Natural killer cell treated with Interleukin-12 subunit alpha and Interleukin-12 subunit beta and Interleukin-15 and Interleukin-18, amount 100 ng/mL, for 72 hours (primary cell): Measurements from ENCODE around the gene MTARC2. TPM values are rescaled to one million over a fixed set of nuclear protein-coding genes. Genes with fewer than 3 reads are reported as not detected.

Experiments
- ATAC-seq, 2 donors: fragments of 150-1000 bp; cut with Tn5 transposase in 1 of 2; sonication (Bioruptor Pico), chemical (Tn5 transposase) in 1 of 2; 2 replicates each; pipeline ENCODE4 v1.10.0; 2021
- DNase-seq: peaks from one replicate; pipeline ENCODE4 v3.0.0; 2022; ENCODE audit warnings: low spot score
- H3K27ac Mint-ChIP-seq, 2 donors: 1 replicate in 1 of 2; 2 replicates in 1 of 2; pipeline ENCODE4 v1.8.0; 2022; ENCODE audit warnings: mixed read lengths in 2 of 2, mild to moderate bottlenecking in 1 of 2, moderate library complexity in 1 of 2
- H3K27me3 Mint-ChIP-seq, 2 donors: 1 replicate in 1 of 2; 2 replicates in 1 of 2; pipeline ENCODE4 v1.8.0; 2022; ENCODE audit warnings: mixed read lengths in 2 of 2
- H3K36me3 Mint-ChIP-seq: one replicate; pipeline ENCODE4 v1.8.0; 2022; ENCODE audit warnings: mixed read lengths
- H3K4me1 Mint-ChIP-seq, 2 donors: 1 replicate in 1 of 2; 2 replicates in 1 of 2; pipeline ENCODE4 v1.8.0; 2022; ENCODE audit warnings: low read depth in 2 of 2, mixed read lengths in 2 of 2, mild to moderate bottlenecking in 1 of 2
- H3K4me3 Mint-ChIP-seq: one replicate; pipeline ENCODE4 v1.8.0; 2022; ENCODE audit warnings: mixed read lengths
- H3K9me3 Mint-ChIP-seq: 2 replicates; pipeline ENCODE4 v1.8.0; 2022; ENCODE audit warnings: mixed read lengths
- total RNA-seq, 2 donors: library from RNA; stranded (reverse); gene quantifications; one replicate each; pipeline ENCODE4 v1.2.3, GENCODE V29; 2022

MTARC2 gene
- total RNA-seq = not detected

- H3K27me3 Mint-ChIP-seq = peaks cover 32 to 44% of the 10 kb centered on the region in 2 donors
- peaks cover 0 to 5% of the 10 kb centered on the region in 2 donors for H3K4me1 Mint-ChIP-seq
- no peaks in the 10 kb centered on the region for H3K36me3 Mint-ChIP-seq
- H3K9me3 Mint-ChIP-seq = no peaks in the 10 kb centered on the region
- peak within 1 kb of the TSS; percentile 58 for H3K4me3 Mint-ChIP-seq
- DNase-seq (no peak), ATAC-seq (peak; percentile 58 to 75)
- no peak within 1 kb of the TSS for H3K27ac Mint-ChIP-seq
Measured at GRCh38 chr1:220748089-220748934, at the start of gene MTARC2. MTARC2 (plus strand) TSS chr1:220748322; CDS start chr1:220748532, 210 bp downstream.

DNA sequence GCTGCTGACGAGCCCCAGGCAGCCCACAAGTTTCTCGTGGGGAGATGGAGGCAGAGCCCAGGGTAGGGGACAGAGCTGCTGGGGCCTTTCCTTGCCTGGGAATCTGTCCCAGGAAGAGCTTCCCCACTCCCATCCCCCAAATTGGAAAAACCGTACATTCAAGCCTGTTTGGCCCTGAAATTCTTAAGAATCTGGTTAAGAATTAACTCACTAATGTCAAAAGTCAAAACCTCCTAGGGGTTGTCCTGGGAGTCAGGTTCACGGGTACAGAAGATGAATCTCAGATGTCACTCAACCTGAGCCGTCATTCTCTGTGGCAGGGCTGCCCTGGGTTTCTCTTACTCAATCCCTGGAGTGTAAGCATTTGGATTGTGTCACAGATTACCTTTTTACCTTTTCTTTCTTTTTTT is 49.5 kb upstream of the MTARC2 start:
- Mint-ChIP-seq H3K27me3 (peaks cover 14 to 18% of the 10 kb centered on the region in 2 donors), H3K9me3 (no peaks in the 10 kb centered on the region), H3K36me3 (no peaks in the 10 kb centered on the region), H3K4me1 (peaks cover 0 to 8% of the 10 kb centered on the region in 2 donors), H3K27ac (no peak overlapping the region), H3K4me3 (no peak overlapping the region)
- no peak for DNase-seq
- ATAC-seq = no peak

- Mint-ChIP-seq H3K27ac (no peak overlapping the region), H3K36me3 (no peaks in the 10 kb centered on the region), H3K4me3 (no peak overlapping the region), H3K4me1 (peaks cover 0 to 8% of the 10 kb centered on the region in 2 donors), H3K9me3 (no peaks in the 10 kb centered on the region), H3K27me3 (peaks cover 16 to 21% of the 10 kb centered on the region in 2 donors)
- ATAC-seq (no peak), DNase-seq (no peak)
Measured at GRCh38 chr1:220699044-220699443, 49.1 kb upstream of the MTARC2 start.

- H3K4me1 Mint-ChIP-seq = peaks cover 0 to 8% of the 10 kb centered on the region in 2 donors
- H3K36me3 Mint-ChIP-seq = no peaks in the 10 kb centered on the region
- no peak overlapping the region for H3K4me3 Mint-ChIP-seq
- no peak overlapping the region for H3K27ac Mint-ChIP-seq
- H3K9me3 Mint-ChIP-seq = no peaks in the 10 kb centered on the region
- no peak for DNase-seq
- no peak for ATAC-seq
- peaks cover 22 to 27% of the 10 kb centered on the region in 2 donors for H3K27me3 Mint-ChIP-seq
Measured at GRCh38 chr1:220700556-220701179, 47.5 kb upstream of the MTARC2 start.

DNA sequence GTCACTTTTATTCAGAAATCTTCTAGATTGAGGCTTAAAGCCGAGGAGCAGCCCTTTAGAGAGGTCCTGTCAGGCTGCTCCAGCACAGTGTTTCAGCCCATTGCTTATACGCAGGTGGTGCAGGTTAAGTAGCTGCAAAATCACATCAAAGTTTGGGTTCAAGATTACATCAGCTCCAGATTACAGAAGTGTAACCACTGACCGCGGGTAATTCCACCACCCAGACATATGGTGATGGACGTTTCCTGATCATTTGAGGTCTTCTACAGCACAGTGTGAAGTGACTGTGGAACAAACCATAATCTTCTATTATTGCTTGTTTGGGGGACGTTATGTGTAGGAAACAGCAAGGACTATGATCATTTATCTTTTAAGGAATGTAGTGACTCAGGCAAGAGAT is 46.1 kb upstream of the MTARC2 start:
- no peaks in the 10 kb centered on the region for H3K36me3 Mint-ChIP-seq
- H3K4me1 Mint-ChIP-seq = peaks cover 0 to 8% of the 10 kb centered on the region in 2 donors
- H3K27me3 Mint-ChIP-seq = peaks cover 25 to 34% of the 10 kb centered on the region in 2 donors
- H3K4me3 Mint-ChIP-seq = no peak overlapping the region
- ATAC-seq = no peak
- no peak overlapping the region for H3K27ac Mint-ChIP-seq
- no peak for DNase-seq
- H3K9me3 Mint-ChIP-seq = no peaks in the 10 kb centered on the region

DNA sequence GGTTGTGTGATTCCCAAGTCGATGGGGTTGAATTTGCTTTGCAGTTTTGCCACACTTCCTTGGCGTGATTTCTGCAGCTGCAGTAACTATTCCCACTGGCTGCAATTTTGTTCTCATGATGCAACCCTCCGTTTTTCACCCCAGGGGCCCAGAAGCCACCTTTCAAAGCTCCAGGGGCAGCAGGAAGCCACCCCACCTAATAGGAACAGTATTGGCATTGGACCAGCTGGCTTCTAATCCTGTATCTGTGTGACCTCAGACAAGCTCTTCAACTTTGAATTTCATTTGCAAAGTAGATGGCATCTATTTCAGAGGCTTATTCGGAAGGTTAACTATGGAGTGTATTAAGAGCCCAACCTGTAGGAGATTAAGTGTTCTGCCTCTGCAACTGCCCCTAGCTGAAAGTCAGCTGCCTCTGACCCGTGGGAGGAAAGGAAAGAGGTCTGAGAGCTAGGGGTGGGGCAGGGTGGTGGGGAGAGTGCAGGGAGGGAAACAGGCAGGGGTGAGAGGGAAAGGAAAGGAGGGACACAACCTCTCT is 45.3 kb upstream of the MTARC2 start:
- no peaks in the 10 kb centered on the region for H3K36me3 Mint-ChIP-seq
- no peak overlapping the region for H3K27ac Mint-ChIP-seq
- H3K4me3 Mint-ChIP-seq = no peak overlapping the region

DNA sequence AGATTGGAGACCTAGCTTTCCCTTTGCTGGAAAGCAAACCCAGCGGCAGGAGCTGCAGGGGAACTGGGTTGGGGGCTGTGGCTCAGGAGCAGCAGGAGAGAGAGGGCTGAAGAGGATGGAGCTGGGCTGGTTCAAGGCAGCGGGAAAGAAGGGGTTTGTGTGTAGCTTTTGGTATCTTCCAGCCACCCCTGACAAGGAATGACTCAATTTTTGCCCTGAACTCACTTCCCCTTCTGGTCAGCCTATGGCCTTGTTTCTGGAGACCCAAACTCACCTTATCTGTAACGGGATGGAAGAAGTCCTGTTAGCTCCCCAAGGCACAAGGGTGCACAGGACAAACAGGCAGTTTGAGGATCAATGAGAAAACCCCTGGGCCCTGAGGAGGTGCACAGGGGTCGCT is 44.8 kb upstream of the MTARC2 start:
- DNase-seq (no peak), ATAC-seq (no peak)
- H3K27ac Mint-ChIP-seq = no peak overlapping the region
- no peaks in the 10 kb centered on the region for H3K9me3 Mint-ChIP-seq
- no peak overlapping the region for H3K4me3 Mint-ChIP-seq
- H3K4me1 Mint-ChIP-seq = peaks cover 0 to 5% of the 10 kb centered on the region in 2 donors
- H3K36me3 Mint-ChIP-seq = no peaks in the 10 kb centered on the region
- H3K27me3 Mint-ChIP-seq = peaks cover 25 to 34% of the 10 kb centered on the region in 2 donors

More for the DNA sequence above, 45.3 kb upstream of the MTARC2 start:
- DNase-seq = no peak
- ATAC-seq = no peak
- Mint-ChIP-seq H3K4me1 (peaks cover 0 to 5% of the 10 kb centered on the region in 2 donors), H3K9me3 (no peaks in the 10 kb centered on the region), H3K27me3 (peaks cover 25 to 34% of the 10 kb centered on the region in 2 donors)

DNA sequence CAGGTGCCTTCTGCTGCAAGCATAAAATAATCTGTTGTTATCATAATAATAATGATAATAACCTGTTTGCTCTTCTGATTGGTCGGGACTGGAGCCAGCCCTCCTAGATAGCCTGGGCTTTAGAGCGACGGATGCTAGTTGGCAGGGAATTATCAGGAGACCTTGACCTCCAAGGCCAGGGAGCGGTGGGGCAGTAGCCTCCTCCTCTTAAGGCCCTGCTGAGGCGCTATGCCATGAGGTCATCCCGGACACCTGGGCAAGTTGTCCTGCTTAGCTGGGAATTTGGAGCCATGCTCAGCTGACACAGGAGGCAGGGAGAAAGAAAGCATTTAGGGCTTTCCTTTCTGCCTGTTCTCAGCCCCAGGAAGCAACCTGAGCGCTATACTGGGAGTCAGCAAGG is 42.3 kb upstream of the MTARC2 start:
- Mint-ChIP-seq H3K36me3 (no peaks in the 10 kb centered on the region), H3K27me3 (peaks cover 29 to 34% of the 10 kb centered on the region in 2 donors), H3K4me1 (peaks cover 0 to 5% of the 10 kb centered on the region in 2 donors), H3K4me3 (no peak overlapping the region), H3K27ac (no peak overlapping the region), H3K9me3 (no peaks in the 10 kb centered on the region)
- DNase-seq = no peak
- no peak for ATAC-seq

DNA sequence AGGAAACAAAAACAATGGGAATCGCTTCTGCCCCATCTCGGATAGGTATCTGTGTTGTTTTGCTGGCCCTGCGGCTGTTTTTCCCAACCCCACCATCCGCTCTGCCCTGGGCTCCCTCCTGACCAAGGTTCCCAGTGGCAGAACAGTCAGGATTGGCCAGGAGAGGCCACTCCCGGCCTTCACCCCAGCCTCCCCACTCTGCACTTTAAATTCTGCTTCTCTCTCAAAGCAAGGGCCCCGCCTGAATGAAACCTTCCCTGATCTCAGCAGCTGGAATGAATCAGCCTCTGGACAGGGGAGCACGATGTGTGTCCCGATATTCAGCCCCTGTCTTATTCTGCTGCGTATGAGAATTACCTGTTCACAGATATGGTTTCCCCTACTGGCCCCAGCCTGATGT is 41.6 kb upstream of the MTARC2 start:
- no peaks in the 10 kb centered on the region for H3K36me3 Mint-ChIP-seq
- H3K9me3 Mint-ChIP-seq = no peaks in the 10 kb centered on the region
- no peak overlapping the region for H3K27ac Mint-ChIP-seq
- DNase-seq = no peak
- peaks cover 29 to 34% of the 10 kb centered on the region in 2 donors for H3K27me3 Mint-ChIP-seq
- ATAC-seq = no peak
- no peak overlapping the region for H3K4me3 Mint-ChIP-seq
- H3K4me1 Mint-ChIP-seq = peaks cover 0 to 5% of the 10 kb centered on the region in 2 donors

DNA sequence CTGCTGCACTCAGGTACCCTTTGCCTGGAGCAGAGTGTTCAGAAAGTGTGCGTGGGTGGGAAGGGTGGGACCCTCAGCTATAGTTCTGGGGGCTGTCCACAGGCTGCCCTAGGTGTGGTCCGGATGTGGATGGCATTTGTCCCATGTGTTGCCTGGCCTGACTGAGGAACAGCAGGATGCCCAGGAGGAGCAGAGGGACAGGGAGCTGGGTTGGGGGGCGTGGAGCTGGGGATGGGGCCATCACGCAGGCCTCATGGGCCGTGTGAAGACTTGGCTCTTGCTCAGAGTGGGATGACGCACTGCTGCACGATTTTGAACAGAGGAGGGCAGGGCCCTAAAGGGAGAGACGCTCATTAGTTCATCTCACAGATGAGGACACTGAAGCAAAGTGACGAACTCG is 41.0 kb upstream of the MTARC2 start:
- no peaks in the 10 kb centered on the region for H3K9me3 Mint-ChIP-seq

GRCh38 chr1:220708244-220708643 is 39.9 kb upstream of the MTARC2 start:
- no peak overlapping the region for H3K27ac Mint-ChIP-seq

More for the DNA sequence above, 41.0 kb upstream of the MTARC2 start:
- DNase-seq (no peak), ATAC-seq (no peak)
- Mint-ChIP-seq H3K4me1 (peaks cover 0 to 2% of the 10 kb centered on the region in 2 donors), H3K36me3 (no peaks in the 10 kb centered on the region), H3K4me3 (no peak overlapping the region), H3K27me3 (peaks cover 26 to 29% of the 10 kb centered on the region in 2 donors), H3K27ac (no peak overlapping the region)

DNA sequence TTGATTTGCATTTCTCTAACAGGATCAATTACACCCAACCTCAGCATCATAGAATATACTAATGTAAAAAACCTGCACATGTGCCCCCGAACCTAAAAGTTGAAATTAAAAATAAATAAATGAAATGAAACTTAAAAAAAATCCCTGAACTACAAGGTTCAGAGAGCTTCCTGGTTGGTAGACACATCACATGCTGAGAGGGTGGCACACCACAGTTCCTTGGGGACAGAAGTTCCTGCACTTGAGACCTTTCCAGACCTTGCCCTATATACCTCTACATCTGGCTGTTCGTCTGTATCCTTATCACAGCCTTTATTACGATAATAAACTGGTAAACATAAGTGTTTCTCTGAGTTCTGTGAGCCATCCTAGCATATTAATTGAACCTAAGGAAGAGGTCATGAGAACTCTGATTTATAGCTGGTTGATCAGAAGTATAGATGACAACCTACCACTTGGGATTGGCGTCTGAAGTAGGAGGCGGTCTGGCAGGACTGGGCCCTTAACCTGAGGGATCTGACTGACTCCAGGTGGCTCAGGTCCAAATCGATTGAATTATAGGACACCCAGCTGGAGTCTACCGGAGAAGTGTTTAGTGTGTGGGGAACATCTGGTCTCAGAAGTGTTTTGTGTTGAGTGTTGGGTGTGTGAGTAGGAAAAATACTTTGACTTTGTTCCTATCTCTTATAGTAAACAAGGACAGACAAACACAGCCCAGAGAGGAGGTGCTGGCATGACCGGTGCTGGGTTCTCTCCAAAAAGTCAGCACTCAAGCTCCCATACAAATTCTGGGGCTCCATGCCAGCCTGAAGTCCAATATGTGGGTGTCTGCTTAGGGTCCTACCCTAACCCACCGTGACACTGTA is 39.0 kb upstream of the MTARC2 start:
- Mint-ChIP-seq H3K9me3 (no peaks in the 10 kb centered on the region), H3K27me3 (peaks cover 12 to 17% of the 10 kb centered on the region in 2 donors), H3K4me1 (no peaks in the 10 kb centered on the region), H3K4me3 (no peak overlapping the region), H3K27ac (no peak overlapping the region), H3K36me3 (no peaks in the 10 kb centered on the region)
- ATAC-seq = no peak
- DNase-seq = no peak

More at GRCh38 chr1:220708244-220708643, 39.9 kb upstream of the MTARC2 start:
- H3K4me3 Mint-ChIP-seq = no peak overlapping the region
- ATAC-seq (no peak), DNase-seq (no peak)
- no peaks in the 10 kb centered on the region for H3K36me3 Mint-ChIP-seq
- no peaks in the 10 kb centered on the region for H3K4me1 Mint-ChIP-seq
- peaks cover 18% of the 10 kb centered on the region in 2 donors for H3K27me3 Mint-ChIP-seq
- no peaks in the 10 kb centered on the region for H3K9me3 Mint-ChIP-seq

DNA sequence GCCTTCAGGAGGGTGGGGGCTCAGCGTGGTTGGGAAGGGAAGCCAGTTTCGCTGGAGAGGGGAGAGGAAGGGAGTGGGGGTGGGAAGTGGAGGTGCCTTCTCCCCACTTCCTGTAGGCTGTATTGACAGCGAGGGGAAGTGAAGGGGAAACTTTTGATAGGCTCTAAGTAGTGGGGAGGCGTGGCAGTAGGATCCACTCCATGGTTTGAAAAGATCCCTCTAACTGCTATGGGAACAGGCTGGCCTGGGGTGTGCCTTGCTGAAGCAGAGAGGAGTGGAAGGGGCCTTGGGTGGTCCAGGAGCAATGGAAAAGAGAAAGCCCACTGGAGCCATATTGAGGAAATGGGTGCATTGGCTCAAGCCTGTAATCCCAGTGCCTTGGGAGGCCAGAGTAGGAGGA is 37.8 kb upstream of the MTARC2 start:
- H3K27ac Mint-ChIP-seq = no peak overlapping the region
- no peak for ATAC-seq

More for the DNA sequence above, 37.8 kb upstream of the MTARC2 start:
- Mint-ChIP-seq H3K4me1 (no peaks in the 10 kb centered on the region), H3K36me3 (no peaks in the 10 kb centered on the region), H3K27me3 (peaks cover 8 to 11% of the 10 kb centered on the region in 2 donors), H3K4me3 (no peak overlapping the region), H3K9me3 (no peaks in the 10 kb centered on the region)
- DNase-seq = no peak
